GM19452 (cell line): ENCODE measurements around the gene CFAP58.

Experiments used
- ATAC-seq: cut with Tn5 transposase; IDR thresholded peaks from one replicate; pipeline ENCODE4 v1.9.1; 2021; ENCODE audit not compliant: unreplicated experiment

CFAP58 gene, protein sequence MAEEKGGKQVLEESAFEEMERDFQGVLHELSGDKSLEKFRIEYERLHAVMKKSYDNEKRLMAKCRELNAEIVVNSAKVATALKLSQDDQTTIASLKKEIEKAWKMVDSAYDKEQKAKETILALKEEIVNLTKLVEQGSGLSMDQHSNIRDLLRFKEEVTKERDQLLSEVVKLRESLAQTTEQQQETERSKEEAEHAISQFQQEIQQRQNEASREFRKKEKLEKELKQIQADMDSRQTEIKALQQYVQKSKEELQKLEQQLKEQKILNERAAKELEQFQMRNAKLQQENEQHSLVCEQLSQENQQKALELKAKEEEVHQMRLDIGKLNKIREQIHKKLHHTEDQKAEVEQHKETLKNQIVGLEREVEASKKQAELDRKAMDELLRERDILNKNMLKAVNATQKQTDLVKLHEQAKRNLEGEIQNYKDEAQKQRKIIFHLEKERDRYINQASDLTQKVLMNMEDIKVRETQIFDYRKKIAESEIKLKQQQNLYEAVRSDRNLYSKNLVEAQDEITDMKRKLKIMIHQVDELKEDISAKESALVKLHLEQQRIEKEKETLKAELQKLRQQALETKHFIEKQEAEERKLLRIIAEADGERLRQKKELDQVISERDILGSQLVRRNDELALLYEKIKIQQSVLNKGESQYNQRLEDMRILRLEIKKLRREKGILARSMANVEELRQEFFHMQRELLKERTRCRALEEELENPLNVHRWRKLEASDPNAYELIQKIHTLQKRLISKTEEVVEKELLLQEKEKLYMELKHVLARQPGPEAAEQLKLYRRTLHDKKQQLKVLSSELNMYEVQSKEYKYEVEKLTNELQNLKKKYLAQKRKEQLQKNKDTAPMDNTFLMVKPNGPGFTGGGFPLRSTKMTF

DNA sequence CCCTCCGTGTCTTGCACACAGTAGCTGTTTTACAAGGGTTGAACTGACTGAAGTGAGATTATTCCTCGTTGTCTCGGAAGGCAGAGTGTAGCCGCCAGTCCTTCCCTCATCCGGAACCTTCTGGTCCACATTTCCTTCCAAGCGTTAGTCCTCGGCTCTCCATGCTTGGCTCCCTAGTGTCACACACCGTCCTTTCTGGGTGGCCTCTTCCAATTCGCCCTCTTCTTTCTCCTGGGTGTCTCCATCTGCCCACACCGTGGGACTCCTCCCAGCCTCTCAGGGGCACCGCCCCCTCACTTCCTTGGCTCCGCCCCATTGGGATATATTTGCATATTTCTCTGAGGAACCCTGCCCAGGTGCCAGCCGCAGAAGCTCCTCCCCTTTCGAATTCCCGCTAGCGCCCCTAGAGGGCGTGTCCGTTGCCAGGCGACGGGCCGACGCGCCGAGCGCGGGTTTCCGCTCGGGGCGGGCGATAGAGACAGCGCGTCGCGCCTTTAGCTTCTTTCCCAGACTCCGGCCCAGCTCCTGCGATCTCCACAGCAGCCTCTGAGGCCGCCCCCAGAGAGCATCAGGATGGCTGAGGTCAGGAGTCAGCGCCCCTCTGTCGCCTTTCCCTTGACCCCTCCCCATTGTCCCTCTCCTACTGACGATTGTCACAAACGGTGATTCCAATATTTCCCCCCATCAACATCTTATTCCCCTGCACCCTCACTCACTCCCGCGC lies at the start of gene CFAP58:
CFAP58 (plus strand) TSS at position 509 of the 724 bp plus-strand sequence; CDS start at position 574, 65 bp downstream.
- ATAC-seq: peak; percentile 61

- no peak for ATAC-seq
Measured at GRCh38 chr10:104304356-104304745, 49.3 kb upstream of the CFAP58 start.

GRCh38 chr10:104304927-104305326 lies 48.7 kb upstream of the CFAP58 start:
- no peak for ATAC-seq

DNA sequence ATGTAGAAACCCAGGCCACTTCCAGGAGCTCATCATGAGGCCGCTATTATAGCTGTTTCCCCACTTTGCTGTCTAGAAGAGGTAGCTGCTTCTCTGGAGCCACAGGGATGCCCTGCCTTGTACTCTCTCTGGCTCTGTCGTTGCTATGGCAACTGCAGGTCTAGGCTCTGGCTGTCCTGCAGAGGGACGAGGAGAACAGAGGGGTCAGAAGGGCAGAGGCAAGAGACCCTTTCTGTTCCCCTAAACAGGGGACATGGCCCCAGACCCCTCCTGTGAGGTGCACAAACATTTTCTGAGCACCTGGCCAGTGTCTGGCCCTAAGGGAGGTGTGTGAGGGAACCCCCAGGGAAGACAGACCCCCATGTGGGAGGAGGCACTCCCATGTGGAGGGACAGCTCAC lies 46.7 kb upstream of the CFAP58 start:
- no peak for ATAC-seq

DNA sequence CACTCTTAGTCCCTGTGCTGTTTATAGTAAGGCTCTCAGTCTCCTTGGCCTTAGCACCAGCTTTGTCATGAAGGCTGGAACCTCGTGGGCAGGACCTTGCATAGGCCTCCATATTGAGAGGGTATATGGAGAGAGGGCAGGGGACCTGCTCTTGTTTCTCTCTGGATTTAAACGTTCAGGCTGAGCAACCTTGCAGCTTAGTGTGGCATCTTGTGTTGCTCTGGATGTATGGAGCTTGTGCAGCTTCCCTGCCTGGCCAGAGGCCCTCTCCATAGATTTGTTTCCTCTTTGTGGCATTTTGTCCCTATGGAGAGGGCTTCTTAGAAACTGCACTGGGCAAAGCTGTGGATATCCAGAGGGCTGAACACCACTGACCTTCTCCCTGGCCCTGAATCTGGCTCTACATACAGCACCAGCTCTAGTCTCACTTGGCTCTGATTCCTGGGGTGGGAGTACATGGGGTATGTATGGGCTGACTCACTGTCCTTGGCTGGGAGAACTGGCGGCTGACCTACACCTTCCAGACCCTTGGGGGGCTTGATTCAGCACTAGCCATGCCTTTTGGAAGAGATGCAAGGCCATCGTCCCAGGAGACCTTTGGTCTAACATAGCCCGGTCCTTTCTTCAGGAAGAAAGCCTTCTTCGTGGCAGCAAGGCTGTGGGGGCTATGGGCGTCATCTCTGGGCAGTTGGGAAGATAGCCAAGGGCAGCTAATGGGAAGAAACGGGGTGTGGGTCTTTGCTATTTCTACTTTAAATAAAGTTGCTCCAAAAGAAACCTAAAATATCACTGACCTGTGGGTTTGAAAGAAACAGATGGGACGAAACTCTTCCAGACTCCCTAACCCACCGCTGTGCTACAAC lies 45.8 kb upstream of the CFAP58 start:
- ATAC-seq: no peak

DNA sequence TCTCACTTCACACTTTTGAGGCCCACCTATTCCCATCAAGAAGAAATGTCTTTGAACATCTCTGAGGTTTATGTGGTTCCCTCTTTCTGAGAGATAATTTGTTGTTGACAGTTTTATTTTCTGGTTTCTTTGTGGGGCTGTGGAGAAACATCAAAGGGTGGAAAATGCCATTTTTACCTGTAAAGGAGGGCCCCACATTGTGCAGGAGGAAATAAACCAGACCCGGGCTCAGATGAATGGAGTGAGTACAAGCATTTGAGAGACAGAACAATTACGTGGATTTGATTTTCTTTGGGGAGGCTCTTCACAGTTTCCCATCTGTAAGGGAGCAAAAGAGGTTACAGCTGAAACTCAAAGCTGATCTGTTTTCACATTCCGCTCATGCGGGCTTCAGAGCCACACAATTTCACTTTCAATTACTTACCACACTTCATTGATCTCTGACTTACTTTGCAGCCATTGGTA lies 45.2 kb upstream of the CFAP58 start:
- ATAC-seq: peak; percentile 64

DNA sequence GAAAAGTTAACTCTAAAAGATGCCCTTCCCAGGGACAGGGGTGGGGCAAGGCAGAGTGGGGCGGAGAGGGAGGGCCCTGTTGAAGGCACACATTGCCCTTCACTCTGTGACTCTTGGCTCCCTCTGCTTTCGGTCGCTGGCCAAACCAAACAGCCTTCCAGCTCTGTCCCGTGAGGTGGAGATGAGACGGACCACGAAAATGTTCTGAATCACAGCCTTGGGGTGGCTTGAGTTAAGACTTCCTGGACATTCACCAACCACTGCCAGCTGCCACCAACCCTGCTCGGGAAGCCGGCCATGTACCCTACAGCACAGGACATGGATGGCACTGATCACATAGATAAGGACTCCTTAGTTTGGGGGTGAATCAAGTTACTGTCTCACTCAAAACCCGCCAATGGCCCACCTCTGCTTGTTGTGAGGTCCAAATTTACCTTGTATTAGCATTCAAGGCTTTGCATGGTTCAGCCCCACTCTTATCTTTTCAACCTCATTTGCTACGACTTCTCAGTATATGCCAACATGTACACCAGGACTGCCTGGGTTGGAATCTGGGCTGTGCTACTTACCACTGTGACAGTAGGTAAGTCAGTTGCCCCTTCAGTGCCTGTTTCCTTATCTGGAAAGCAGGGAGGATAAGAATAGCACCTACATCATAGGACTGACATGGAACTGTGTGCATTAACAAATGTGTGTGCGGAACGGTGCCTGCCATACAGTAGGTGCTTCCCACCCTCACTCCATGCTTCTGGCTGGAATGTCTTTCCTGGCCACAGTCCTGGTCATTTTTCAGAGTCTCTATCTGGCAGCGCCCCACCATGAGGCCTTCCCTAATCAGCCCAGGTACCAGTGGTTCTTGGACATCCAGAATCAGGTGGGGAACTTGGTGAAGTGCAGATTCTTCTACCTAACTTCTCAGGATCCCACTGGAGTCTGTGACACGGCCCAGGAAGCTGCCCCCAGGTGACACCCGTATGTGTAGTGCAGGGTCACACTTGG lies 43.4 kb upstream of the CFAP58 start:
- ATAC-seq: no peak

DNA sequence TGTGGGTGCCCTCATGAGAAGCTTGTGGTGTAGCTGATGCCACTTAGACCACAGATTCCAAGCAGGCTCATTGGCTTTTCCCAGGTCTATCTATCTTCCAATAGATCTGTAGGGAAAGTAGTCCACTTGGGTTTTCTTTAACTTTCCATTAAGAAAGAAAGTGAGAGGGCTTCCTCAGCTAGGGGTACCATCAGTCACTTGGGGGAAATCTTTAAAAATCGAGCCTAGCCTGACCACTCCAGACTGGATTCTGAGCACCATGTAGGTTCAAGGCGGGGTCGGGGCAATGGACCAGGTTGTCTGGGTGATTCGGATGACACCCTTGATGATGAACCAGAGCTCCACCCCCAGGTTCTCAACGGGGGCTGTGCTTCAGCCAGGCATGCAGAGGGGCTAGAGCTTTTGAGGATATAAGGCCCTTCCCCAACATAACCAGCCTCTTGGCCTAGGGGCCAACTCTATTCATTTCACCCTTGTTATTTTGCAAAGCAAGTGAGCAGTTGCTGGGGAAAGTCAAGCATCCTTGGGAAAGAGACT lies 42.4 kb upstream of the CFAP58 start:
- no peak for ATAC-seq

- no peak for ATAC-seq
Measured at GRCh38 chr10:104314591-104315485, 38.8 kb upstream of the CFAP58 start.

- no peak for ATAC-seq
Measured at GRCh38 chr10:104315486-104315921, 38.1 kb upstream of the CFAP58 start.

- ATAC-seq: no peak
Measured at GRCh38 chr10:104316321-104317099, 37.1 kb upstream of the CFAP58 start.

- ATAC-seq: no peak
Measured at GRCh38 chr10:104317269-104317710, 36.3 kb upstream of the CFAP58 start.

DNA sequence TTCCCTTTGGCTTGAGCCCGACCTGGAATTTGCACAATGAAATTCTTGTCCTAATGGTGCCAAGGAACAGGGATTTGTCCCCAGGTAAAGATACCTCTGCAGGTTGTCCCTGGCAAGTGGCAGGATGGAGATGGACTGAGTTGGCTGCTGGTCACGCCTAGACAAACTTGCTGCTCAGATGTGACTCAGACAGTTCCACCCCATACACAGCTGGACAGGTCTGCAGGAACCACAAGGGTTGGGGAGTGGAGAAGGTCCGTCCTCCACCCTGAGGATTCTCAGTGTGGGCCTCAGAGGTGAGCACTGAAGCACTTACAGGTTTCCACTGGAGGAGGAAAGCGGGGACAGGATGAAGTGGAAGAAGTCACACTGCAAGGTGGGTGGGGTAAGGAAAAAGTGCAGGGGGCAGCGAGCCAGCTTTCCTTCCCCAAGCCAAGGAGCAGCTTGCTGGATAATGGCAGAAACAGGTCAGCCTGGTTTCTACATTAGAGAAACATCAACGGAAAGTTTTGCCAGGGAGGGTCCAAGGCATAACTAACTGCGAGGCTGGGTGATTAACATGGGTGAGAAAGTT lies 35.8 kb upstream of the CFAP58 start:
- no peak for ATAC-seq

DNA sequence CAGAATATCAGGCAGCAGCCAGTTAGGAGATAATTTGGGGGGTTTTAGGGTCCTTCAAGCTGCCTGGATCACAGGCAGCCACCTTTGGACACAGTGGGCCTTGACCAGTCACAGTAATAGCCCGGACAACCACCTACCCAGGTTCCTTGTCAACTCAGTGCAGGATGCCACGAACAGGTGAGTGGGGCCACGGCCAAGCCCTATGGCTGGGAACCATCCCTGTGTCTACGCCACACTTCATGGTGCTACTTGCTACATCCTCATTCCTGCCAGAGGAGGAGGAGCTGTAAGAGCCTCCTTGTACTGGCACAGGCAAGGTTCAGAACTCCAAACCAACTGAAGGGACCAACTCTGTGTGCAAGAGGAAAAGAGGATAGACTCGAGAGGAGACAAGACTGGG lies 35.3 kb upstream of the CFAP58 start:
- ATAC-seq: no peak

GRCh38 chr10:104318810-104319741 lies 34.6 kb upstream of the CFAP58 start:
- no peak for ATAC-seq
